Vagina (tissue), 2 donors: ENCODE data around the gene GLIPR1L2. TPM values are rescaled to one million over a fixed set of nuclear protein-coding genes. Genes with fewer than 3 reads are reported as not detected.

ENCODE experiments used
- DNase-seq, 2 donors: peaks; one replicate each; pipeline ENCODE4 v3.0.0-alpha.2; 2017; ENCODE audit errors: extremely low spot score in 2 of 2
- H3K27ac ChIP-seq: fragments of 200-600 bp; sonication (generic); one replicate; pipeline ENCODE4 v1.5.1; 2019
- H3K27me3 ChIP-seq: fragments of 200-600 bp; sonication (generic); one replicate; pipeline ENCODE4 v1.5.1; 2019
- H3K36me3 ChIP-seq, 2 donors: fragments of 200-600 bp; sonication (generic); one replicate each; pipeline ENCODE4 v1.5.1; 2017 to 2019
- H3K4me1 ChIP-seq: fragments of 200-600 bp; sonication (generic); one replicate; pipeline ENCODE4 v1.5.1; 2019
- H3K4me3 ChIP-seq, 2 donors: fragments of 200-600 bp; sonication (generic); 1 replicate in 1 of 2; 2 replicates in 1 of 2; pipeline ENCODE4 v1.5.1; 2016 to 2019
- H3K9me3 ChIP-seq: fragments of 200-600 bp; sonication (generic); one replicate; pipeline ENCODE4 v1.5.1; 2019
- POLR2A ChIP-seq, 2 donors: fragments of 450-650 bp; IDR thresholded peaks; one replicate each; pipeline ENCODE4 v1.6.1; 2017; ENCODE audit warnings: antibody characterized with exemption in 2 of 2, mild to moderate bottlenecking in 2 of 2, moderate library complexity in 2 of 2
- POLR2AphosphoS5 ChIP-seq, 2 donors: sonication (generic); formaldehyde crosslinking; IDR thresholded peaks; one replicate each; pipeline ENCODE4 v1.9.0; 2017; ENCODE audit warnings: antibody characterized with exemption in 2 of 2, mild to moderate bottlenecking in 2 of 2, low read depth in 1 of 2; ENCODE audit not compliant: insufficient read depth in 1 of 2
- intact Hi-C: fragments of 100-400 bp; cut with DNase I; formaldehyde crosslinking; loops from one replicate; pipeline ENCODE4 v1.15.1; 2023
- total RNA-seq: library from RNA; depleted of rRNA; stranded (reverse); fragments of >200 nt; gene quantifications from one replicate; pipeline ENCODE4 v1.2.3, GENCODE V29; 2016
- TF ChIP-seq, protein P1 (sequence below), 3 experiments: fragments of 450-650 bp in 2 of 3; fragments of 200-600 bp in 1 of 3; sonication (generic) in 1 of 3; IDR thresholded peaks; one replicate each; pipeline ENCODE4 v1.5.1; 2017 to 2019; ENCODE audit warnings: antibody characterized with exemption in 3 of 3, mild to moderate bottlenecking in 2 of 3, moderate library complexity in 2 of 3

Gene GLIPR1L2
- total RNA-seq, 1 donor from 2014 or later, result 1.2 TPM

GRCh38 chr12:75427491-75427890, 36.6 kb downstream of the GLIPR1L2 start:
- Histone ChIP-seq H3K27ac (no peak overlapping the region), H3K9me3 (no peaks in the 10 kb centered on the region), H3K27me3 (no peaks in the 10 kb centered on the region), H3K4me3 (no peak overlapping the region), H3K36me3 (no peaks in the 10 kb centered on the region), H3K4me1 (no peaks in the 10 kb centered on the region)
- intact Hi-C loops, result no loop called here
- DNase-seq, result no peak
- no peak for TF ChIP-seq POLR2A (IDR thresholded peaks at IDR 0.05)
- no peak for TF ChIP-seq POLR2AphosphoS5 (IDR thresholded peaks at IDR 0.05; ENCODE audit: insufficient read depth in 1 of 2, low read depth in 1 of 2)
- TF ChIP-seq, protein P1, sequence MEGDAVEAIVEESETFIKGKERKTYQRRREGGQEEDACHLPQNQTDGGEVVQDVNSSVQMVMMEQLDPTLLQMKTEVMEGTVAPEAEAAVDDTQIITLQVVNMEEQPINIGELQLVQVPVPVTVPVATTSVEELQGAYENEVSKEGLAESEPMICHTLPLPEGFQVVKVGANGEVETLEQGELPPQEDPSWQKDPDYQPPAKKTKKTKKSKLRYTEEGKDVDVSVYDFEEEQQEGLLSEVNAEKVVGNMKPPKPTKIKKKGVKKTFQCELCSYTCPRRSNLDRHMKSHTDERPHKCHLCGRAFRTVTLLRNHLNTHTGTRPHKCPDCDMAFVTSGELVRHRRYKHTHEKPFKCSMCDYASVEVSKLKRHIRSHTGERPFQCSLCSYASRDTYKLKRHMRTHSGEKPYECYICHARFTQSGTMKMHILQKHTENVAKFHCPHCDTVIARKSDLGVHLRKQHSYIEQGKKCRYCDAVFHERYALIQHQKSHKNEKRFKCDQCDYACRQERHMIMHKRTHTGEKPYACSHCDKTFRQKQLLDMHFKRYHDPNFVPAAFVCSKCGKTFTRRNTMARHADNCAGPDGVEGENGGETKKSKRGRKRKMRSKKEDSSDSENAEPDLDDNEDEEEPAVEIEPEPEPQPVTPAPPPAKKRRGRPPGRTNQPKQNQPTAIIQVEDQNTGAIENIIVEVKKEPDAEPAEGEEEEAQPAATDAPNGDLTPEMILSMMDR (IDR thresholded peaks at IDR 0.05), result no peak

- Histone ChIP-seq H3K27me3 (no peaks in the 10 kb centered on the region), H3K9me3 (no peaks in the 10 kb centered on the region), H3K36me3 (no peaks in the 10 kb centered on the region), H3K4me3 (no peak overlapping the region), H3K4me1 (no peaks in the 10 kb centered on the region), H3K27ac (no peak overlapping the region)
- intact Hi-C loops, result no loop called here
- no peak for DNase-seq
- TF ChIP-seq, protein P1 (IDR thresholded peaks at IDR 0.05), result no peak
- TF ChIP-seq POLR2A (IDR thresholded peaks at IDR 0.05) (no peak), POLR2AphosphoS5 (IDR thresholded peaks at IDR 0.05; ENCODE audit: insufficient read depth in 1 of 2, low read depth in 1 of 2) (no peak)
These were observed 37.9 kb downstream of the GLIPR1L2 start for GRCh38 chr12:75428767-75429166.

- no peak for TF ChIP-seq POLR2A (IDR thresholded peaks at IDR 0.05)
- TF ChIP-seq, protein P1 (IDR thresholded peaks at IDR 0.05), result no peak
- TF ChIP-seq POLR2AphosphoS5 (IDR thresholded peaks at IDR 0.05; ENCODE audit: insufficient read depth in 1 of 2, low read depth in 1 of 2), result no peak
- H3K36me3 ChIP-seq, result no peaks in the 10 kb centered on the region
- H3K27ac ChIP-seq, result no peak overlapping the region
- no peak for DNase-seq
- no peaks in the 10 kb centered on the region for H3K9me3 ChIP-seq
- H3K27me3 ChIP-seq, result no peaks in the 10 kb centered on the region
- no peak overlapping the region for H3K4me3 ChIP-seq
- no peaks in the 10 kb centered on the region for H3K4me1 ChIP-seq
- intact Hi-C loops, result no loop called here
These were observed 42.0 kb downstream of the GLIPR1L2 start for GRCh38 chr12:75432924-75433323.

DNA sequence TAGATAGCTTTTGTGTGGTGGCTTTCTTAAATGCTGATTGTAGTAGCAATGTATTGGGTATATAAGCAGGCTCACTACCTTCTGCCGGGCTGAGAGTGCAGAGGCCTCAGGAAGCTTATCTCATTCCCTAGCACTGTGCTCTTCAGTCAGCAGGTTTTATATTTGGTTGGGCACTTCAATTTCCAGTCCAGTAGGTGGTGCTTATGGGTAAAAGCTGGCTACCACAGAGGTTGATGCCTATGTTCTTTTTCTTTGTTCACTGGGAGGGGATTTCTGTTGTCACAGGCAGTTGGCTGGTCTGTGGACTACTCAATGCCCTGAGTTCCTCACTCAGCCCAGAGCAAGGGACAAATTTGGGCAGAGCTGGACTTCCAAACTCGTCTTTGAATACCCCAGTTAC, 46.7 kb downstream of the GLIPR1L2 start:
- TF ChIP-seq, protein P1 (IDR thresholded peaks at IDR 0.05), result no peak
- no peaks in the 10 kb centered on the region for H3K4me1 ChIP-seq
- intact Hi-C loops, result no loop called here
- H3K4me3 ChIP-seq, result no peak overlapping the region
- no peaks in the 10 kb centered on the region for H3K9me3 ChIP-seq
- H3K27ac ChIP-seq, result no peak overlapping the region
- no peaks in the 10 kb centered on the region for H3K27me3 ChIP-seq
- no peak for DNase-seq
- no peaks in the 10 kb centered on the region for H3K36me3 ChIP-seq

DNA sequence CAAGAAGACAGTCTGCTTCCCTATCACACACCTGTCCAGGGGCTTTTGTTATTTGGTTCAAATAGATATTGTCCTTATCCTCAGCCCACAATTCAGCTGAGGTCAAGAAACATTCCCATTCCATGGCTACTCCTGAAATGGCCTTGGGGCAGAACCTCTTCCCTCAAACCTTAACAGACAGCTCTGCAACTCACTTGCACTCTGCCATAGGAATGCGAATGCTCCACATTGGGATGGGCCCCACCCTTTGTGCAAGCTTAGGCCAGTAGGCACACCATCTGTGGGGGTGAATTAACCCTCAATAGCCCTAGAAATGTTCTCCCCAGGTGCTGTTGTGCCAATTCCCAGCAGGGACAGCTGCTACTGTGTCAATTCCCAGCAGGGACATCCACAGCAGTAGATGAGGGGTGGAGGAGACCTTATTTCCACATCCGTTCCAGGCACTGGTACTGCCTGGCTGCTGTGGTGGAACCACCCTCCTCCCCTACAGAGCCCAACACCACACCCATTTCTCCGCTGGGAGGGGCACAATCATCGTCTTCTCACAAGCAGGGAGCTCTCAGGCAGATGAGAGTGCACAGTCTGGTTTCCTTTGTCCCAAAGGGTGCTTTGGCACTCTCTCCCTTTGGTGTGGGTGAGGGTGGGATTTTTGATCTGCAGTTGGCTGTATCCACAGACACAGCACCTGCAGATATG, 47.3 kb downstream of the GLIPR1L2 start:
- intact Hi-C loops, result no loop called here

More for the DNA sequence above, 47.3 kb downstream of the GLIPR1L2 start:
- no peak overlapping the region for H3K4me3 ChIP-seq
- TF ChIP-seq, protein P1 (IDR thresholded peaks at IDR 0.05), result no peak
- no peak for TF ChIP-seq POLR2A (IDR thresholded peaks at IDR 0.05)
- no peak for TF ChIP-seq POLR2AphosphoS5 (IDR thresholded peaks at IDR 0.05; ENCODE audit: insufficient read depth in 1 of 2, low read depth in 1 of 2)
- H3K9me3 ChIP-seq, result no peaks in the 10 kb centered on the region
- no peaks in the 10 kb centered on the region for H3K4me1 ChIP-seq
- no peak for DNase-seq
- H3K27me3 ChIP-seq, result no peaks in the 10 kb centered on the region
- H3K27ac ChIP-seq, result no peak overlapping the region
- no peaks in the 10 kb centered on the region for H3K36me3 ChIP-seq
